K562 (cell line): ENCODE measurements around the gene SERPINH1. TPM values are rescaled to one million over a fixed set of nuclear protein-coding genes. Genes with fewer than 3 reads are reported as not detected.

Experiments
- CBX8 ChIP-seq: fragments of 200-600 bp; sonication (generic); IDR thresholded peaks from 2 replicates; pipeline ENCODE4 v1.6.1; 2012; ENCODE audit warnings: borderline replicate concordance, mixed run types, low read depth, mild to moderate bottlenecking, moderate library complexity, mixed read lengths, low read length, control low read depth, inconsistent platforms; ENCODE audit not compliant: poor library complexity, severe bottlenecking; ENCODE audit errors: extremely low read depth
- CHCHD3 ChIP-seq: fragments of 250-450 bp; sonication (Bioruptor Pico); IDR thresholded peaks from 2 replicates; pipeline ENCODE4 v2.1.2; 2022; ENCODE audit warnings: mild to moderate bottlenecking
- FOXJ2 ChIP-seq: fragments of 200-800 bp; sonication (Bioruptor generic); IDR thresholded peaks from 2 replicates; pipeline ENCODE4 v1.6.1; 2016; ENCODE audit warnings: missing genetic modification characterization, missing compliant biosample characterization
- LCOR ChIP-seq: sonication (generic); formaldehyde crosslinking; IDR thresholded peaks from 2 replicates; pipeline ENCODE4 v1.8.0; 2022; ENCODE audit warnings: mild to moderate bottlenecking, missing genetic modification reagents
- NR1H2 ChIP-seq: sonication (generic); formaldehyde crosslinking; IDR thresholded peaks from 2 replicates; pipeline ENCODE4 v1.4.0; 2020; ENCODE audit warnings: mild to moderate bottlenecking, missing genetic modification reagents
- NR2C1 ChIP-seq, 2 experiments: fragments of 450-650 bp; IDR thresholded peaks; 2 replicates each; pipeline ENCODE4 v1.6.1; 2017; ENCODE audit warnings: mild to moderate bottlenecking in 2 of 2, antibody characterized with exemption in 1 of 2, inconsistent platforms in 1 of 2, missing compliant biosample characterization in 1 of 2, missing genetic modification characterization in 1 of 2
- PHB ChIP-seq: fragments of 250-450 bp; sonication (Bioruptor Pico); IDR thresholded peaks from 2 replicates; pipeline ENCODE4 v1.5.0; 2021
- RBM39 ChIP-seq: fragments of 200-400 bp; formaldehyde crosslinking; optimal IDR thresholded peaks from 2 replicates; pipeline ENCODE3; 2018; ENCODE audit warnings: low read depth, low read length
- TAF1 ChIP-seq: IDR thresholded peaks from 2 replicates; pipeline ENCODE4 v1.6.1; 2011; ENCODE audit warnings: mild to moderate bottlenecking, low read length, moderate library complexity; ENCODE audit not compliant: insufficient read depth, control insufficient read depth, severe bottlenecking; ENCODE audit errors: extremely low read depth
- ZC3H4 ChIP-seq: sonication (generic); formaldehyde crosslinking; IDR thresholded peaks from 2 replicates; pipeline ENCODE4 v1.9.0; 2021; ENCODE audit warnings: missing genetic modification reagents, borderline replicate concordance
- polyA plus RNA-seq, 8 experiments: library from polyadenylated mRNA; depleted of rRNA in 4 of 8; stranded (reverse) in 5 of 8; unstranded in 3 of 8; fragments of >200 nt; fragmentation: Nextera tagmentation in 2 of 8; fragmentation: Illumina TruSeq in 1 of 8; extraction: Ambion mirVana in 2 of 8; extraction: Trizol in 1 of 8; gene quantifications; 2 replicates each; pipeline versions ENCODE4 v1.2.1 to v1.2.3, GENCODE V29; 2011 to 2014; ENCODE audit warnings: inconsistent platforms in 1 of 8, missing spikeins in 1 of 8
- total RNA-seq, 7 experiments: library from RNA; depleted of rRNA in 6 of 7; stranded (reverse); fragments of >200 nt in 6 of 7; fragmentation: Illumina TruSeq in 2 of 7; extraction: Trizol in 2 of 7; gene quantifications; 2 replicates each; pipeline versions ENCODE4 v1.2.1 to v1.2.3, GENCODE V29; 2011 to 2021; ENCODE audit warnings: low replicate concordance in 1 of 7
- TF ChIP-seq, protein P1 (sequence below), 2 experiments: fragments of 150-350 bp in 1 of 2; IDR thresholded peaks; 2 replicates each; pipeline ENCODE4 v1.6.1; 2012 to 2016; ENCODE audit warnings: low read depth in 2 of 2, low read length in 2 of 2, mild to moderate bottlenecking in 1 of 2, moderate library complexity in 1 of 2
- TF ChIP-seq, protein P2 (sequence below), 2 experiments: fragments of 250-450 bp in 1 of 2; fragments of 450-650 bp in 1 of 2; sonication (Bioruptor Pico) in 1 of 2; IDR thresholded peaks; 2 replicates each; pipeline versions ENCODE4 v1.6.1 to v1.8.0; 2016 to 2021; ENCODE audit warnings: mild to moderate bottlenecking in 2 of 2, moderate library complexity in 2 of 2, missing compliant biosample characterization in 1 of 2, missing genetic modification characterization in 1 of 2

Gene SERPINH1
- total and polyA plus RNA-seq, 9 of the 15 experiments (the other 6 are each of a cell fraction or from before 2014, with no cell fraction given): 2.8 to 106 (median 67.9) TPM

- TF ChIP-seq NR1H2 (CRISPR knock-in tag) (no peak), PHB (no peak), NR2C1 (IDR thresholded peaks at IDR 0.05) (peak; percentile 18; the same call in 1 of the 2 replicates), NR2C1 (tag; IDR thresholded peaks at IDR 0.05) (peak; percentile 51), RBM39 (no peak), ZC3H4 (no peak), TAF1 (peak; percentile 55), LCOR (CRISPR knock-in tag) (peak; percentile 87), FOXJ2 (tag) (peak; percentile 66), CBX8 (no peak), CHCHD3 (CRISPR knock-in tag) (no peak)
- TF ChIP-seq, protein P1, sequence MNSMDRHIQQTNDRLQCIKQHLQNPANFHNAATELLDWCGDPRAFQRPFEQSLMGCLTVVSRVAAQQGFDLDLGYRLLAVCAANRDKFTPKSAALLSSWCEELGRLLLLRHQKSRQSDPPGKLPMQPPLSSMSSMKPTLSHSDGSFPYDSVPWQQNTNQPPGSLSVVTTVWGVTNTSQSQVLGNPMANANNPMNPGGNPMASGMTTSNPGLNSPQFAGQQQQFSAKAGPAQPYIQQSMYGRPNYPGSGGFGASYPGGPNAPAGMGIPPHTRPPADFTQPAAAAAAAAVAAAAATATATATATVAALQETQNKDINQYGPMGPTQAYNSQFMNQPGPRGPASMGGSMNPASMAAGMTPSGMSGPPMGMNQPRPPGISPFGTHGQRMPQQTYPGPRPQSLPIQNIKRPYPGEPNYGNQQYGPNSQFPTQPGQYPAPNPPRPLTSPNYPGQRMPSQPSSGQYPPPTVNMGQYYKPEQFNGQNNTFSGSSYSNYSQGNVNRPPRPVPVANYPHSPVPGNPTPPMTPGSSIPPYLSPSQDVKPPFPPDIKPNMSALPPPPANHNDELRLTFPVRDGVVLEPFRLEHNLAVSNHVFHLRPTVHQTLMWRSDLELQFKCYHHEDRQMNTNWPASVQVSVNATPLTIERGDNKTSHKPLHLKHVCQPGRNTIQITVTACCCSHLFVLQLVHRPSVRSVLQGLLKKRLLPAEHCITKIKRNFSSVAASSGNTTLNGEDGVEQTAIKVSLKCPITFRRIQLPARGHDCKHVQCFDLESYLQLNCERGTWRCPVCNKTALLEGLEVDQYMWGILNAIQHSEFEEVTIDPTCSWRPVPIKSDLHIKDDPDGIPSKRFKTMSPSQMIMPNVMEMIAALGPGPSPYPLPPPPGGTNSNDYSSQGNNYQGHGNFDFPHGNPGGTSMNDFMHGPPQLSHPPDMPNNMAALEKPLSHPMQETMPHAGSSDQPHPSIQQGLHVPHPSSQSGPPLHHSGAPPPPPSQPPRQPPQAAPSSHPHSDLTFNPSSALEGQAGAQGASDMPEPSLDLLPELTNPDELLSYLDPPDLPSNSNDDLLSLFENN (IDR thresholded peaks at IDR 0.05; ENCODE audit: low read depth in 2 of 2, low read length in 2 of 2): peak in 1 of 2 experiments; percentile 91; a peak in 2 of 4 replicates
- TF ChIP-seq, protein P2, sequence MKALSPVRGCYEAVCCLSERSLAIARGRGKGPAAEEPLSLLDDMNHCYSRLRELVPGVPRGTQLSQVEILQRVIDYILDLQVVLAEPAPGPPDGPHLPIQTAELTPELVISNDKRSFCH (CRISPR knock-in tag; IDR thresholded peaks at IDR 0.05): no peak
- TF ChIP-seq, protein P2 (tag; IDR thresholded peaks at IDR 0.05): peak; percentile 78; the same call in 1 of the 2 replicates
Measured at GRCh38 chr11:75534259-75535069, 27.6 kb upstream of the SERPINH1 start (continued).
